Stimulated activated CD8-positive, alpha-beta memory T cell treated with anti-CD3 and anti-CD28 coated beads, Interleukin-12 subunit alpha, Interleukin-12 subunit beta, amount 100 ng/mL, for 24 hours (primary cell): Measurements from ENCODE around the gene GZMB.
"Not testable (repeated sequence)": the region's sequence is repeated elsewhere in the genome, so short reads cannot be mapped to it uniquely, and the experiment has no call there.

Source experiments
- DNase-seq: peaks from one replicate; pipeline ENCODE4 v3.0.0-alpha.2; 2020; ENCODE audit errors: extremely low read depth

Gene GZMB, protein sequence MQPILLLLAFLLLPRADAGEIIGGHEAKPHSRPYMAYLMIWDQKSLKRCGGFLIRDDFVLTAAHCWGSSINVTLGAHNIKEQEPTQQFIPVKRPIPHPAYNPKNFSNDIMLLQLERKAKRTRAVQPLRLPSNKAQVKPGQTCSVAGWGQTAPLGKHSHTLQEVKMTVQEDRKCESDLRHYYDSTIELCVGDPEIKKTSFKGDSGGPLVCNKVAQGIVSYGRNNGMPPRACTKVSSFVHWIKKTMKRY

DNA sequence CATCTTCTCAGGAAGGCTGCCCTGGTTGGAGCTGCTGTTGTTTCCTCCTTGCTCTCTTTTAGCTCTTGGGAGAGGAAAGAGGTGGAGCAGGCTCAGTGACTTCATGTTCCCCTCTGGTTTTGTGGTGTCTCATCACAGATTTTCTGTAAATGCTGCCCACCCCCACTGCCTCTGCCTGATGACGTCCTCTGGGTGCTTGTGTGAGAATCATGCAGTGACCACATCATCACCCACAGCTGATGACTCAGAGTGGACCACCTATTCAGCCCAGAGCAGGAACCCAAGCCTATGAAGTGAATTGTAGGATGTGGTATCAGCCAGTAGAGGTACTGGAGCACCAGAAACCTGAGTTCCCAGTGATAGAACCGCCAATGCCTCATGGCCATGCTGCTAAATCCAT is at the start of gene GZMB:
GZMB (minus strand) TSS at position 33 of the 400 bp plus-strand sequence; CDS start at position 3, 30 bp downstream.
- DNase-seq, result peak; percentile 68

DNA sequence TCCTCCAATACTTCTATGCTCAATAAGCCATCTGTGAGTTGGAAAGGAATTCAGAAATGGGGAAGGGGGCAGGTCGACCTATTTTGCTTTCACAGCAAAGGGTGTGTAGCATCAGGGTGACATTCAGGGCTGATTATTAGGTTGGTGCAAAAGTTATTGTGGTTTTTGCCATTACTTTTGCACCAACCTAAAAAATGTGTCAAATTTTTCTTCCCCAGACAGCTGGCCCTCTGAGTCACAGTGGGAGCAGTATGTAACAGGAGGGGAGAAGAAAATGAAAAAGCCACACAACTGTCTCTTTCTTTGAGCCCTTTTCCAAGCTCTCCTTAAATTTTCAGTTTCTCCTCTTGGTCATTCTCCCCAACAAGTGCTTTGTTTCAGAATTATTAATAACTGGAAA is 47.1 kb upstream of the GZMB start:
- no peak for DNase-seq

DNA sequence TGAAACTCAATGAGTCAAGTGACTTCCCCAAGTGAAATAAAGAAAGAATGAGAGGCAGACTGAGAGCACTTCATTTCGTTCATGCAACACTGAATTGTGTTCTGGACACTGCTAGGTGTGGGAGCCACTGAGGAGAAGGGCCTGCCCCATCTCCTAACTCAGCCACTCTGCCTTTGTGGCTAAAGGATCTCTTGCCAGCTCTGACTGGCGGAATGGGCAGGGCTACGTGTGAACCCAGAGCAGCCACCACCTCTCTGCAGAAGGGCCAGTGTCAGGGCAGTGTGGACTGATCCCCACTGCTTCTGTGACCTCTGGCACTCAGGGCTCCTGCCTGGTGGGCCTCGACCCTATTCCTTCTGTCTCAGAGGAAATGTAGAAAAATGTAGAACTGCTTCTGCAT is 46.5 kb upstream of the GZMB start:
- no peak for DNase-seq

DNA sequence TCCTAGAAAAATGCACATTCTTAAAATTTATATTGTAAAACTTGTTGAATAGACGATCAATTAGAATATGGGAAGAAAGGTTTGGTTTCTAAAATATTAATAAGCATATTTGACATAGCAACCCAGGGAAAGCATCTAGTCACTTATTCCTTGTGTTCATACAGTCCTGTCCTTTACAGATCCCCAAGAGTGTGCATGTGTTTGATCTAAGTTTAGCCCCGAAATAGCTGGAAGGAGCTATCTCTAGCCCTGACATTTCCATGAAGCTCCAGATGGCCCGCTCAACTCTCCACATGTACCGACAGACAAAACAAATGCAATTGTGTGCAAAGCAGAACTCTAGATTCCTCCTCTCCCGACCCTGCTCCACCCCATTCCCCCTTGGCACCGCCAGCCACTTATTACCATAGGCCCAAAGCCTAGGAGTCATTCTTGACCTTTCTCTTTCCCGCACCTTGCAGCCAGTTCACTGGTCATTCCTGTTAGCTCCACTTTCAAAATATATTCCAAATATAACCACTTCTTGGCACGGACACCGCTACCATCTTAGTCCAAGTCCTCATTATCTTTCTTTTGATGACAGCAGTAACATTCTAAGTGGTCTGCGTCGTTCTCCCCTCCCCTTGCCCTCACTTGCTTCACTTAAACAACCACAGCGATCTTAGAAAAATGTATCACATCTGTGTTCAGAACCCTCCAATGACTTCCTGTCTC is 45.4 kb upstream of the GZMB start:
- DNase-seq, result no peak

DNA sequence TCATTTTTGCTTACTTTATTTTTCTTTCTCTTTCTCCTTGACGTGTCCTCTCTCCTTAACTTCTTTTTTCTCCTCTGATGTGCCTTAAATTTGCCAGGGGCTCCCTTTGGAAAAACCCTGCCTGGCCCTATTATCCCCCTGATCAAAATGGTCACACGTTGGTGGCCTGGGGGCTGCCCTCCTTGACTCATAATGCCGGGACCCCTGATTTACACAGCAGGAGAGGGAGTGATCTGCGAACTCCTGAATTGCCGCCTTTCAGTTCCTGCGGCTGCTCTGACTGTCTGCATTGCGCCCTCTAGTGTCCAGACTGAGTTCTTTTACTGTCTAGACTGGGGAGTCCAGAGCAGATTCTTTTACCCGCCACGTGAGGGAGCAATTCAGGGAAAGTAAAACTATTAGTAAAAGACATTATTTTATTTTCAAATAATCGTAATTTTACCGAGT is 44.8 kb upstream of the GZMB start:
- peak; percentile 61 for DNase-seq

DNA sequence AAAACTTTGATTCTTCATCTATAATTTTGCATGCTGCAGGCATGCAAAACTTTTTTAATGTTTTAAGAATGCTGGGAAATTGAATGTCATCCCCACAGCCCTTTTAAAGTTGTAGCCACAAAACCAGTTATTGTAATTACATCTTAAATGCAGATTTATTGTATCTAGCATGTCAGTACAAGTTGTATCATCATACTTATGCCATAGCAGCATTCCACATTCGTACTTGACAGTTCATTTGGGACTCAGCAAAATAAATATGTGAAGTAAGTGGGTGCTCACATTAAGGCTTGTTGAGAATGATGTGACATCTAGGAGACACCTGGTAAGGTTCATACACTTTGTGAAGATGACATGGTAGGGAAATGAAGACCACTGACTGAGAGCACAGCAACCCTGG is 44.0 kb upstream of the GZMB start:
- DNase-seq, result no peak

DNA sequence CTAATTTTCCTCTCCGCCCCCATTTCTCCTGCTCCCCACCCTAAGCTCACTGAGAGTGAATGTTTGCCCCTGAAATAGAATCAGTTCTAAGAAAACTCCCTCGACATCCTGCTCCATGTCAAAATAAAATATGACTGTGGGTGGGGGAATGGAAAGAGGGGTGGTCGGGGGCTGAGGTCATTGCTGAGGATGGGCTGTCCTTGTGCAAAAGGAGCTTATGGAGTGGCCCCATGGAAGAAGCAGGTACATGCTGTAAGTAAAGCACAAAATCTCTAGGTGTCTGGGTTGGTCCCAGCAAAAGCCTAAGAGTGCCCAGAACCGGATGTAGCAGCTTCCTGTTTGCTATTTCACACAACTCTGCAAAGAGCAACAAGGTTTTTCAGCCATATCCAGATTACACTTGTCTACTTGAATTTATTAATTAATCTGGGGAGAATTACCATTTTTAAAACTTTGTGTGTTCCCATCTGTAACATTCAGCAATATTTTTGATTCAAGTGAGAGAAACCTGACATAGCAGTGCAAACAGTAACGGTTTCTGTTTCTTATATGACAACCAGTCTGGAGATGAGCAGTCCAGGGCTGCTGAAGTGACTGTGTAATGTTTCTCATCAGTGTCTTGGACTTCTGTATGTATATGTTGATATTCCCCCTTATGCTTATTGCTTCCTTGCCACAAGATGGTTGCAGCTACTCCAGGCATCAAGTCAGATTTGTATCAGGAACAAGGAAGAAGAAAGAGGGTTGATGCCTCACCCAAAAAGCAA is 40.4 kb upstream of the GZMB start:
- no peak for DNase-seq

DNA sequence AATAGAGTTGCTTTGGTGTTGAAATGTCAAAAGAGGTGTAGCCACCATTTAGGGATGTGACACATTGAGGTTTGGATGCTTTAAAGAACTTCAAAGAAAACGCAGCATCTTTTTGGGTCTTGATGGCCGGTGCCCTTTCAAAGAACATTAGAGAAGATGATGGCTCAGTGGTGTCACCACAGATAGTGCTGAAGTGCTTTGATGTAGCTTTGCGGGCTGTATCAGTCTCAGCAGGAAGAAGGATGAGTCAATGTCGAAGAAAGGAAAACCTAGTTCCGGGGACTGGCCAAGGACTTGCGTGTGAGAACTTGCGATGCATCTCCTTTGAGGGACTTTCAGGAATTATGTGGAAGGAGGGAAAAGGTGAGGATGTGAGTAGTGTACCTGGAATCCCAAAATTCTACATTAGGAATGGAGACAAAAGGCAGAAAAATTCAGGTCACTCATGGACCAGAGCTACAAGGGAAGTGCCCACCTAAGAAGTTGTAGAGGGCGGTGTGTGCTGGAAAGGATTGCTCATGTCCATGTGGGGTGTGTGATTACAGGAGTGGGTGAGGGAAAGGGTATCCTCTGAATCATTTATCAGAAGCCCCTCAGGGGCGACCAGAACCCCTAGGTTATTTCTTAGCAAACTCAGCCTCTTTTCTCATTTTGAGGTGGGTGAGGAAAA is 39.7 kb upstream of the GZMB start:
- peak; percentile 42 for DNase-seq

DNA sequence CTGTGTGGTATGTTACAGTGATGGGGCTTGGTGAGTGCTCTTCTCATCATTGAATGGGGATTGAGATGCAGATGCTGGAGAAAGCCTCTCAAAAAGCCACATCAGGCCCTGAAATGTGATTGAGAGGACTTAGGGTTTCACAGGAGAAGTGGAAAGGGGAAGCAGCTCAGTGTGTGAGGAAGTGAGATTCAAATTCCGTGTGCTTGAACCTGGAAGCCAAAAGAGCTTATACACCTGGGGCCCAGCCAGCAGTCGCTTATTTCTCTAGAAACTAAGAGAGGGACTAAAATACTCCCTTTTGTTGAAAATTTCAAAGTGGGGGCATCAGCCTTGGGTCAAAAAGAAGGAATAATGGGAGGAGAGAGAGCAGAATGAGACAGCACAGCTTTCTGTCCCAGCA is 39.1 kb upstream of the GZMB start:
- no peak for DNase-seq

DNA sequence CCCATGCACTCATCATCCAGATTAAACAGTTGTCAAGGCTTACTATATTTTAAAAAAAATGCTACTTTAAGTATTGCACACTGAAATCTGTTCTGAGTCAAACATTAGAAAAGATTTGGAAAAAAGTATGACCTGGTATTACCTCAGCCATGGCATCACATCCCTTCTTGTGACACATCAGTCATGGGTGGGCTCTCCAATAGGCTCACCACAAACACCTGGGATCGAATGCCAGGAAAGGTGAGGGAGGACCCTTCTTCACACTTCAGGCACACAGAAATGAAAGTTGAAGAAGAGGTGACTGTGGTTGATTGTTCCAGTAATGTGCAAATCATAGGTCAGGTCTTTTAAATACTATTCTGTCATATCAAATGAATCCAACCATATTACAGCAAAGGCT is 36.6 kb upstream of the GZMB start:
- DNase-seq, result peak; percentile 26

DNA sequence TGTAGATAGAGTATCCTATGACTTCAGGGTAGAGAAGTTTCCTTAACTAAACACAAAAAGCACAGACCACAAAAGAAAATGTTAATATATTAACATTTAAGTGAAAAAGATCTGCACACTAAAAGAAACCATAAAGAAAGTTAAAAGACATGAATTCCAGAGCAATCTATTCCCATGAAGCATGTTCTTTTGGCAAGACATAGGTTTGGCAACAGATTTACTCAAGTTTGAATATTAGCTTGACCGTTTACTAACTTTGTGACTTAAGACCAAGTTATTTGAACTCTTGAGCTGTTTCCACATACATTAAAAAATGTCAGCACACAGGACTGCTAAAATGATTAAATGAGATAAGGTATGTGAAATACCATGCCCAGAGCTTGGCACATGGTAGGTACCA is 35.7 kb upstream of the GZMB start:
- no peak for DNase-seq

DNA sequence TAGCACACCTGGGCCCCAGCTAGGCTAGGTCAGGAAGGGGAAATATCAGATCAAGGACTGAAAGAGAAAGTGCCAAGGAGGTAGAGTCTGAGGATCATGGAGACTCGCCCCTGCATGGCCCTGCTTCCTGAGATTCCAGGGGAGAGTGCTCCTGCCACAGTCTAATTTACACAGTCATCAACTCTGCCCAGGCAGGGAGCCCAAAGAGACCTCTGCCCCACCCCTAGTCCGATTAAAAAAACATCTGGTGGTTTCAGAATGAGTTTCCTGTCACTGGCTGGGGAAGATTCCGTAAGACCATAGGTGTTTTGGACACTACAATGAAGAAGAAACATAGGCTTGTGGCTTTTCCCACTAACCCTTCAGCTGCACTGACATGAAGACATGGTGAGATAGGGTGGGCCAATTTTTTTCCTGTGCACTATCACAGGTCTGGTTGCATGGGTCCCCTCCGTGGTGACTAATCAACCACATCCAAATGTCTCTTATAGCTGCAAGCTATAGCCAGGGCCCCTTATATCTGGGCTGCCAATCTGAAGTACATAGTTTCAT is 31.5 kb upstream of the GZMB start:
- DNase-seq, result peak; percentile 41

DNA sequence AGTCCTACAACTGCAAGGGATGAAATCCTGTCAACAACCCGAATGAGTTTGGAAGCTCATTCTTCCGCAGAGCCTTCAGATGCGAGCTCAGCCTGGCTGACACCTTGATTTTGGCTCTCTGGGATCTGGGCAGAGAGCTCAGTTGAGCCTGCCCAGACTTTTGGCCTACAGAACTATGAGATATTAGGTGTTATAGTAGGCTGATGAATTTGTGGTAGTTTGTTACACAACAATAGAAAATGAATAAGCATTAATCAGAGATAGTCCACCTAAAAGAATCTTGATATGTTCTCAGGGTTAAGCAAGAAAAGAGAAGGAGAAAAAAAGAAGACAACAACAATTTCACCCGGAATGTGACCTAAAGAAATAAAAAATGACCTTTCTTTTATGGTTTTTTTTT is 30.4 kb upstream of the GZMB start:
- DNase-seq, result no peak

DNA sequence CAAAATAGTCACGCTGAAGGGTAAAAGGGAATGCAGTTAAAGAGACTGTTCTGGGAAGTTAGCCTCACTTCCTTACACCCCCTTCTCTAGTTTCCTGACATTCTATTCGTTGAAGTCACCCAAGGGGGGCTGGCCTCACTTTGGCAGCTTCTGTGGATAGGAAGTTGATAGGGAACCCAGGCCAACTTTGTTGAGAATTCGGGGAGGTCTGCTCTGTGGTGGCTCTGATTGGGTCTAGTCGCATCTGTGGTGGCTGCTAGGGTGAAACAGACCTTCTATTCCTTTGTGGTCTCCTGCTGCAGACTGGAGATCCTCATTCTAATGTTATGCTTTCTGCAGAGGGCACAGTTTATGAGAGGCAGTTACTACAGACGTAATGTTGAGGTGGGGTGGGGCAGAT is 28.8 kb upstream of the GZMB start:
- no peak for DNase-seq

DNA sequence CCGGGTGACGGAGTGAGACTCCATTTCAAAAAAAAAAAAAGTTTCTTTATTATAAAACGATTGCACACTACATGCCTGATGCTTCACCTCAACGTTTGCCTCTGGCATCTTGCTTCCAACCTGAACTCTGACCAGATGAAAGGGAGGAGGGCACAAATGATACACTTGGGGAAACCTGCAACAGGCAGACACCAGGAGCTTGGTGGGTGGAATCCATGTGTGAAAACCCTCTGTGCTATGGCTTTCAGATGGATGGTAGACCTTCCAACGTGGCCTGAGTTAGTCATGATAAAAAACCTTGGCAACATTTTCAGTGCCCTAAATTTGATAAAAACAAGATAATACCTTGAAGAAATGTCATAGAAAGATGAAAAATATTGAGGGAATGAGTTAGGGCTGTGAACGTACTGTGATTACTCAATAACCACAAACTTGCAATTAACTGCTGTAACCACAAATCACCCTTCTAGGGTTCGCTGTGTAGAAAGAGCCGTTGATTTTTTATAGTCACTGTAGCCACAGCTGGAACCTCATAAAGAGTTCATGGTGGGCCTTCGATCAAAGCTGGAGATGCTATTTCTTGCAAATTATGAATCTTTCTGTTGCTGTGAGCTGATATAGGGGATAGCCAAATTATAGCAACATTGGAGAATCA is 26.1 kb upstream of the GZMB start:
- no peak for DNase-seq

DNA sequence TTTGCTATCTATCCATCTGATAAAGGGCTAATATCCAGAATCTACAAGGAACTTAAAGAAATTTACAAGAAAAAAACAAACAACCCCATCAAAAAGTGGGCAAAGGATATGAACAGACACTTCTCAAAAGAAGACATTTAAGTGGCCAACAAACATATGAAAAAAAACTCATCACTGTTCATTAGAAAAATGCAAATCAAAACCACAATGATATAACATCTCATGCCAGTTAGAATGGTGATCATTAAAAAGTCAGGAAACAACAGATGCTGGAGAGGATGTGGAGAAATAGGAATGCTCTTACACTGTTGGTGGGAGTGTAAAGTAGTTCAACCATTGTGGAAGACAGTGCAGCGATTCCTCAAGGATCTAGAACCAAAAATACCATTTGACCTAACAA is 14.4 kb upstream of the GZMB start:
- not testable (repeated sequence) for DNase-seq

DNA sequence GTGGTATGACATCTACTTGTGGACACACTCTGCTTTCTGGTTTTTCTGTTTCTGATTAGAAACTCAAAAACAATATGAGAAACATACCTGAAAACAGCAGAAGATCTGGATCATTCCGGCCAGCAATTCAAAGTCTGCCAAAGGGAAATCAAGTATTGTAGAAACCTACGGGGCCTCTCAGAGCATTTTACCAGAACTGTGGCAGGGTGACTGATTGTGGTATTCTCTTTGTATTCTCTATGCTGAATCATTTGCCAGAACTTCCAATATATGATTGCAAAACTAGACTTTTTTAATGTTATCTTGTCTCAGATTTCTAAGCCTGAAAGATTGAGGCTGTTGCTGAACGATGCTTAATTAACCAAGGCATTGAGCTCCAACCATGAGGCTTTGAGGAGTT is 5.9 kb upstream of the GZMB start:
- DNase-seq, result no peak

DNA sequence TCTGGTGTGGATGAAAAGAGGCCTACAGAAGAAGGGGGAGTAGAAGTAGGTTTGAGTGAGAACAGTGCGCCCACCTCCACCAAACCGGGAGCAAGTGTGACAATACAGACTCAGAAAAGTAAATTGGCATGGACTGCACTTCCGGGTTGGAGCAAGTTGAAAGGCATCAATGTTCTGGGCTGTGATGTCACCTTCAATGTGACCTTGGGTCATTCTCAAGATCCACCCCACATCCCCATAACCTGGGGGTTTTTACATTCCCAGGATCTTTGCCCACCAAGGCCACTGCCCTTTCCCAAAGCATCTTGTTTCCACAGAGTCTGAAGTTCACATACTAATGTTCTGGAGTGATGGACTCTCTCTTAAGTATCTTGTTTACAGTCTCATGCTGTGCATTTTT is 5.3 kb upstream of the GZMB start:
- no peak for DNase-seq

DNA sequence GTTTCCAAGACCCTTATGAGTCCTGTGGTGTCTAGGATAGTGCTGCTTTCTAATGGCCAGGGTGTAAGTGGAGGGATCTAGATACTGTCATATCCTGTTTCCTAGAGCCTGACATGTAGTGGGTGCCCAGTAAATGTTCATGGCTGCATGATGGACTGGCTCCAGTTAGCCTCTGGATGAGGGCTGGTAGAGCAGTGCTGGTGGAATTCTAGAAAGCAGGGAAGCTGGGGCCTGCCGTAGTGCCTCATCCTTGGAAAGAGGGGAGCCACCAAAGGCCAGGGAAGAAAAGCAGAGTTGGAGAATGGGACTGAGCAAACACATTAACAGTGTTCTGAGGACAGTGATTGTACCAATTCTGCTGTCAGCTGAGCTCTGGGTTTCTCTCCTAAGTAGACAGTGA is 637 bp downstream of the GZMB start:
- no peak for DNase-seq

DNA sequence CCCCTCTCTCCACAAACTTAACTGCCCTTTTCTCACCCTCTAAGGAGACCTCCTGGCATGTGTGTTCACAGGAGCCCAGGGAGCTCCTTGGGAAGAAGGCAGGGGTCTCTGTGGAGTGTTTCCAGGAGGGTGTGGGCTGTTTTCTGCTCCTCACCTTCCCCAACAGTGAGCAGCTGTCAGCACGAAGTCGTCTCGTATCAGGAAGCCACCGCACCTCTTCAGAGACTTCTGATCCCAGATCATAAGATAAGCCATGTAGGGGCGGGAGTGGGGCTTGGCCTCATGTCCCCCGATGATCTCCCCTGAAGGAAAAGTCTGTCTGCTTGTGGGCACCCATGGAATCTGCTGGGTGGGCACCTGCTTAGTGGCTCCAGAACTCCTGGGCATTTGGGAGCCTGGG is 1.2 kb downstream of the GZMB start:
- DNase-seq, result no peak

DNA sequence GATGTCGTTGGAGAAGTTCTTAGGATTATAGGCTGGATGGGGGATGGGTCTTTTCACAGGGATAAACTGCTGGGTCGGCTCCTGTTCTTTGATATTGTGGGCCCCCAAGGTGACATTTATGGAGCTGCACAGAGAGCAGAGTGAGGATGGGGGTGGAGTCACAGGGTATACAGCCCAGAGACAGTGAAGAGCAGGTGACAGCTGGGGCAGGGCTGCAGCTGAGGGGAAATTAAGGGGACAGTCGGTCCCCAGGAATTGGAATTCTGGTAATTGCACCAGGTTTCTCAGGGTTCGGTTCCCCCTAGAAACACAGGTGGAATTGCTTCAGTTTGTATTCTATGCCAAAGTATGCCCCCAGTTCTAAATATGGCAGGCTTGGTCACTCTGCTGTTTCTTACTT is 1.7 kb downstream of the GZMB start:
- no peak for DNase-seq
